ENCODE measurements around the gene MAPK1.
"Not testable (repeated sequence)": the region's sequence is repeated elsewhere in the genome, so short reads cannot be mapped to it uniquely, and the experiment has no call there.

MAPK1 gene

DNA sequence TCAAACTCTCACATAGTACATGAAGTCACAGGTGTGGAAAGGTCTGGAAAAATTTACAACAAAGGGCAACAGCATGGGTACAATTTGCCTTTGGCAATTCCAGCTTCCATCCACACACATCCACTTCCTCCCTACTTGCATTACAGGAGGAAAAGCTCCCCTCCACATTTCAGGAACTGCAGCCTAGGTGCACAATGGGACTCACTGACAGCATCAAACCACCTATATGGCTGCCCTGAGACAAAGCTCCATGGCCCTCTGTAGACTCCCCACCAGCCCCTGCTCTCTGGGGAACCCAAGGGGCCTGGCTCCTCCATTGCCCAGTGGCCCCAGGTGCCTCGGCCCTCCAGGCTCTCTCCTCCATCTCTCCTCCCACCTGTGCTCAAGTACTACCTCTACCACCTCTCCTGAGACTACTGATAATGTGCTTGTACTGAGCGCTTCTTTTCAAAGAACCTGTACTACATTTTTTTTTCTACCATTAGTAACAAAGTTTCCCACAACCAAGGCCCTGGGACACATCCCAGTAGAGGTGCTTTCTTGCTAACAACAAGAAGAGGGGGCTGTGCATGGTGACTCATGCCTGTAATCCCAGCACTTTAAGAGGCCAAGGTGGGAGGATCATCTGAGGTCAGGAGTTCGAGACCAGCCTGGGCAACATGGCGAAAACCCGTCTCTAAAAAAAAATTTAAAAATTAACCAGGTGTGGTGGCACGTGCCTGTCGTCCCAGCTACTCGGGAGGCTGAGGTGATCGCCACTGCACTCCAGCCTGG is 136.7 kb downstream of the MAPK1 start:
- Histone ChIP-seq H3K9ac (ENCODE audit: insufficient read length) (no peak overlapping the region), H3K36me3 (ENCODE audit: insufficient read depth, low read length) (no peaks in the 10 kb centered on the region), H3K4me3 (no peak overlapping the region), H3K9me3 (ENCODE audit: low read depth, low read length) (no peaks in the 10 kb centered on the region), H3K27ac (no peak overlapping the region)
- DNase-seq (ENCODE audit: low read depth, low spot score): no peak
- TF ChIP-seq FOXP2 (optimal IDR thresholded peaks at IDR 0.05; ENCODE audit: control extremely low read depth, extremely low read length, insufficient read depth) (no peak), EZH2 (IDR thresholded peaks at IDR 0.05) (no peak), POLR2AphosphoS5 (IDR thresholded peaks at IDR 0.05; ENCODE audit: borderline replicate concordance, low read depth, low read length) (no peak)

DNA sequence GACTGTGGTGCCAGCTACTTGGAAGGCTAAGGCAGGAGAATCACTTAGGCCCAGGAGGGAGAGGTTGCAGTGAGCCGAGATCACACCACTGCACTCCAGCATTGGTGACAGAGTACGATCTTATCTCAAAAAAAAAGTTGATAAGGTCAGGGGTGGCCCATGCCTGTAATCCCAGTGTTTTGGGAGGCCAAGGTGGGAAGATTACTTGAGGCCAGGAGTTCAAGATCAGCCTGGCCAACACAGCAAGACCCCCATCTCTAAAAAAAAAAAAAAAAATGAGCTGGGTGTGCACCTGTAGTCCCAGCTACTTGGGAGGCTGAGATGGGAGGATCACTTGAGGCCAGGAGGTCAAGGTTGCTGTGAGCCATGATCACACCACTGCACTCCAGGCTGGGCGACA is 138.3 kb downstream of the MAPK1 start:
- not testable (repeated sequence) for H3K27ac ChIP-seq; H3K9me3 ChIP-seq (ENCODE audit: low read depth, low read length); H3K9ac ChIP-seq (ENCODE audit: insufficient read length); H3K36me3 ChIP-seq (ENCODE audit: insufficient read depth, low read length); DNase-seq (ENCODE audit: low read depth, low spot score); H3K4me3 ChIP-seq

DNA sequence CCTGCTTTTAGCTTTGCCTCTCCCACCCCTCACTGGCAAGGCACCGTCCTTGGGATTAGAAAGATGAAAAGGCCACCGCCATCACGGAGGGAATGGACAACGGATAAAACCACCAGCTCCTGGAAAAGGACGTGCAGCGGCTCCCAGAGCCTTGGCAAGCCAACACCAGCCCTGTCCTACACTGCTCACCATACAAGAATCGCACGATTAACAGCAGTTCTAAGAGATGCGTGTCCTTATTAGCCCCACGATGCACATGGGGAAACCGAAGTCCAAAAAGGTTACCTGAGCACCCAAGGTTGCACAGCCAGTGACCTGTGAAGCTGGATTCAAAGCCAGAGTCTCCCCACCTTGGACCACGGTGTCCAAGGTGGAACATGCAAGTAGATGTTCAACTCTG is 139.2 kb downstream of the MAPK1 start:
- no peaks in the 10 kb centered on the region for H3K9me3 ChIP-seq (ENCODE audit: low read depth, low read length)
- no peak for DNase-seq (ENCODE audit: low read depth, low spot score)
- H3K27ac ChIP-seq: no peak overlapping the region
- TF ChIP-seq EZH2 (IDR thresholded peaks at IDR 0.05): no peak
- no peak for TF ChIP-seq POLR2AphosphoS5 (IDR thresholded peaks at IDR 0.05; ENCODE audit: borderline replicate concordance, low read depth, low read length)
- TF ChIP-seq FOXP2 (optimal IDR thresholded peaks at IDR 0.05; ENCODE audit: control extremely low read depth, extremely low read length, insufficient read depth): no peak
- H3K9ac ChIP-seq (ENCODE audit: insufficient read length): no peak overlapping the region
- H3K36me3 ChIP-seq (ENCODE audit: insufficient read depth, low read length): no peaks in the 10 kb centered on the region
- no peak overlapping the region for H3K4me3 ChIP-seq

DNA sequence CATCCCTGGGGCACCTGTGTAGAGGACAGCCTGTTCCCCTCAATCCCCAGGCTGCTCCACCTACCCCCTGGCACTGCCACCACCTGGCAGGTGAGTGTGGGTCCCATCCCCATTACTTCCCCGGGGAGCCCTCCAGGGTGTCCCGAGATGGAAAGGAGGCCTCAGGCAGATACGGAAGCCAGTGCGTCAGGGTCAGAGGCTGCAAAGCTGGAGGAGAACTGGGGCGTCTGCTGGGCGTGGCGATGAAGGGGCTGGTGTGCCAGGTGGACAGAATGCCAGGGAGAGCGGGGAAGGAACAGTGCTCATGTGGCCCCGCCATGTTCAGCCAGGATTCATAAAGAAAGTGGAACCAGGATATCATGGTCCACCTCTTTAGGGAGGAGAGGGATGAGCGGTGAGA is 139.7 kb downstream of the MAPK1 start:
- Histone ChIP-seq H3K9ac (ENCODE audit: insufficient read length) (no peak overlapping the region), H3K36me3 (ENCODE audit: insufficient read depth, low read length) (no peaks in the 10 kb centered on the region), H3K27ac (no peak overlapping the region), H3K4me3 (no peak overlapping the region), H3K9me3 (ENCODE audit: low read depth, low read length) (no peaks in the 10 kb centered on the region)
- TF ChIP-seq POLR2AphosphoS5 (IDR thresholded peaks at IDR 0.05; ENCODE audit: borderline replicate concordance, low read depth, low read length) (no peak), EZH2 (IDR thresholded peaks at IDR 0.05) (no peak), FOXP2 (optimal IDR thresholded peaks at IDR 0.05; ENCODE audit: control extremely low read depth, extremely low read length, insufficient read depth) (no peak)
- no peak for DNase-seq (ENCODE audit: low read depth, low spot score)

DNA sequence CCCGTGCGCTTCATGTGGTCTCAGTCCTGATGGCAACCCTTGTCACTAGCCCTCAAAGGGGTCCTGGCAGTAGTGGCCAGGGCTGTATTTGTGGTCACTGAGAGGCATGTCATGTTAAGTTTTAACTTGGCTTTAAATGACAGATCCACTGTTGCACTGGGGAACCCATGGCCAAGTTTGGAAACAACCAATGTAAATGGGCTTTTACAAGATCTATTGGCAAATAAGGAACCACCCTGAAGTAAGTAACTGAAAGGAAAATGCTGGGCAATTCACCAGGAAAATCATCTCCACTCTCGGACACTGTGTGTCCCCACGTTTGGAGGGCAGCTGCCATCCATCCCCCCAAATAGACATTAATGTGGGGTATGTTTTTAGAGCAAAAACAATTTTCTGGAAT is 140.3 kb downstream of the MAPK1 start:
- DNase-seq (ENCODE audit: low read depth, low spot score): no peak
- Histone ChIP-seq H3K36me3 (ENCODE audit: insufficient read depth, low read length) (no peaks in the 10 kb centered on the region), H3K9ac (ENCODE audit: insufficient read length) (no peak overlapping the region), H3K9me3 (ENCODE audit: low read depth, low read length) (no peaks in the 10 kb centered on the region), H3K4me3 (no peak overlapping the region), H3K27ac (no peak overlapping the region)
- no peak for TF ChIP-seq FOXP2 (optimal IDR thresholded peaks at IDR 0.05; ENCODE audit: control extremely low read depth, extremely low read length, insufficient read depth)
- TF ChIP-seq POLR2AphosphoS5 (IDR thresholded peaks at IDR 0.05; ENCODE audit: borderline replicate concordance, low read depth, low read length): no peak
- TF ChIP-seq EZH2 (IDR thresholded peaks at IDR 0.05): no peak

DNA sequence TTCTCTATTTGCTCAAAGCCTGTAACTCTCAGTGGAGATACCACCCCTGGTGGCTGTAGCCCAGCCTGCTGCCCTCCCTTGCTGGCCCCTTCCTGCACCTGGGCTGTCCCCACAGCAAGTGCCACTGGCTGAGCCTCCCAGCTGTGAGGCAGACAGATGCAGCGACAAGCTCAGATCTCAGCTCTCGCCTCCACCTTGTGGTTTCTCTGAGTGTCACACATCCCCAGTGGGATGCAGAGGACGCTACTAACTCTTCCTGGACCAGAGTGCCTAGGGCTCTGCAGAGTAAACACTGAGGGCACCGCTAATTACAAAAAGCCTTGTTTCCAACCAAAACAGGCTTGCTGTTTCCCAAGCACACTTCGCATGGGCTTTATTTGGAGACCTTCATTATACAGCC is 140.8 kb downstream of the MAPK1 start:
- no peak for DNase-seq (ENCODE audit: low read depth, low spot score)
- no peaks in the 10 kb centered on the region for H3K36me3 ChIP-seq (ENCODE audit: insufficient read depth, low read length)
- no peaks in the 10 kb centered on the region for H3K9me3 ChIP-seq (ENCODE audit: low read depth, low read length)
- no peak overlapping the region for H3K4me3 ChIP-seq
- H3K27ac ChIP-seq: no peak overlapping the region
- TF ChIP-seq POLR2AphosphoS5 (IDR thresholded peaks at IDR 0.05; ENCODE audit: borderline replicate concordance, low read depth, low read length): no peak
- TF ChIP-seq FOXP2 (optimal IDR thresholded peaks at IDR 0.05; ENCODE audit: control extremely low read depth, extremely low read length, insufficient read depth): no peak
- TF ChIP-seq EZH2 (IDR thresholded peaks at IDR 0.05): no peak
- no peak overlapping the region for H3K9ac ChIP-seq (ENCODE audit: insufficient read length)

DNA sequence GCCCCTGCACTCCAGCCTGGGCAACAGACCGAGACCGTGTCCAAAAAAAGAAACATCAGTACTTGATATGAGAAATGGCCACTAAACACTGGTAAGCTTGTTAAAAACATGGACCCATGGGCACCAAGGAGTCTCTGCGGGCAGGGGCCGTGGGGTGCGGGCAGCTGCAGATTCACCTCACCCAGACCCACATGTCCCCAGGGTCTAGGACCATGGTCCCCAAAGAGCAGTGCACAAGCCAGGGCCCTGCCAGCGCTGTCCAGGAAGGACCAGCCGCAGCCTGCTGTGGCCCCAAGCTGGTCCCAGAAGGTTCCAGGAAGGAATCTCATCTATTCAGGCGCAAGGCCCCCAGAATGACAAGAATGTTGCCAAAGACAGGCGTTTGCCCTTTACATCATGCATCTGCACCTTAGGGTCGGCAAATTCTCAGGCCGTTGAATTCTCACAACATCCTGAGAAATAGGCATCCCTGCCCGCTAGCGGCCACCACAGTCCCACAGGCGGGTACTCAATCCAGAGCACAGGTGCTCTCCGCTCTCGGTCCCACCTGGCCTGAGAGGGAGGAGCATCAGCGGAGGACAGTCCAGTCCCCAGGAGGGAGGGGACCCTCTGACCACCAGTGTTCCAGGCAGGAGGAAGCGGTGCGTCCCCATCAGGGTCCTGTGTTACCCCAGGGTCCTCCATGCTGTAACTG is 141.3 kb downstream of the MAPK1 start:
- no peaks in the 10 kb centered on the region for H3K9me3 ChIP-seq (ENCODE audit: low read depth, low read length)
- no peak for DNase-seq (ENCODE audit: low read depth, low spot score)
- H3K4me3 ChIP-seq: no peak overlapping the region
- no peak overlapping the region for H3K9ac ChIP-seq (ENCODE audit: insufficient read length)
- H3K27ac ChIP-seq: no peak overlapping the region
- H3K36me3 ChIP-seq (ENCODE audit: insufficient read depth, low read length): no peaks in the 10 kb centered on the region
- no peak for TF ChIP-seq EZH2 (IDR thresholded peaks at IDR 0.05)
- TF ChIP-seq POLR2AphosphoS5 (IDR thresholded peaks at IDR 0.05; ENCODE audit: borderline replicate concordance, low read depth, low read length): no peak
- no peak for TF ChIP-seq FOXP2 (optimal IDR thresholded peaks at IDR 0.05; ENCODE audit: control extremely low read depth, extremely low read length, insufficient read depth)

DNA sequence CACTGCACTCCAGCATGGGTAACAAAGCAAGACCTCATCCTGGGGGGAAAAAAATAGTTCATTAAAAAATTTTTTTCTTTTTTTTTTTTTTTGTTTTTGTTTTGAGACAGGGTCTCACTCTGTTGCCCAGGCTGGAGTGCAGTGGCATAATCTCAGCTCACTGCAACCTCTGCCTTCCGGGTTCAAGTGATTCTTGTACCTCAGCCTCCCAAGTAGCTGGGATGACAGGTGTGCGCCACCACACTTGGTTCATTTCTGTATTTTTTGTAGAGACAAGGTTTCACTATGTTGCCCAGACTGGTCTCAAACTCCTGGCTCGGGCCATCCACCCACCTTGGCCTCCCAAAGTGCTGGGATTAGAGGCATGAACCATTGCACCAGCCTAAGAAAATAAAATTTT is 142.9 kb downstream of the MAPK1 start:
- not testable (repeated sequence) for H3K4me3 ChIP-seq; H3K36me3 ChIP-seq (ENCODE audit: insufficient read depth, low read length)

DNA sequence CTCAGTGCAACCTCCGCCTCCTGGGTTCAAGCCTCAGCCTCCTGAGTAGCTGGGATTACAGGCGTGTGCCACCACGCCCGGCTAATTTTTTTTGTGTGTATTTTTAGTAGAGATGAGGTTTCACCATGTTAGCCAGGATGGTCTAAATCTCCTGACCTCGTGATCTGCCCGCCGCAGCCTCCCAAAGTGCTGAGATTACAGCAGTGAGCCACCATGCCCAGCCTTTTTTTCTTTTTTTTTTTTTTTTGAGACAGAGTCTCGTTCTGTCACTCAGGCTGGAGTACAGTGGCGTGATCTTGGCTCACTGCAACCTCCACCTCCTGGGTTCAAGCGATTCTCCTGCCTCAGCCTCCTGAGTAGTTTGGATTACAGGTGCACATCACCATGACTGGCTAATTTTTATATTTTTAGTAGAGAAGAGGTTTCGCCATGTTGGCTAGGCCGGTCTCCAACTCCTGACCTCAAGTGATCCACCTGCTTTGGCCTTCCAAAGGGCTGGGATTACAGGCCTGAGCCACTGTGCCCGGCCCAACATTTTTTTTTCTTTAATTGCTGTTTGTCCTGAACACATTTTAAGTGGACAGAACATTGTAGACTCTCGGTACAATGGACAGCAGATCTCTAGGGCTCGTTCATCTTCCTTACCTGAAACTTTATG is 146.1 kb downstream of the MAPK1 start:
- H3K9ac ChIP-seq (ENCODE audit: insufficient read length); H3K36me3 ChIP-seq (ENCODE audit: insufficient read depth, low read length); H3K27ac ChIP-seq; DNase-seq (ENCODE audit: low read depth, low spot score); H3K4me3 ChIP-seq; H3K9me3 ChIP-seq (ENCODE audit: low read depth, low read length): not testable (repeated sequence)

More for the DNA sequence above, 142.9 kb downstream of the MAPK1 start:
- DNase-seq (ENCODE audit: low read depth, low spot score); H3K9me3 ChIP-seq (ENCODE audit: low read depth, low read length); H3K9ac ChIP-seq (ENCODE audit: insufficient read length); H3K27ac ChIP-seq: not testable (repeated sequence)

DNA sequence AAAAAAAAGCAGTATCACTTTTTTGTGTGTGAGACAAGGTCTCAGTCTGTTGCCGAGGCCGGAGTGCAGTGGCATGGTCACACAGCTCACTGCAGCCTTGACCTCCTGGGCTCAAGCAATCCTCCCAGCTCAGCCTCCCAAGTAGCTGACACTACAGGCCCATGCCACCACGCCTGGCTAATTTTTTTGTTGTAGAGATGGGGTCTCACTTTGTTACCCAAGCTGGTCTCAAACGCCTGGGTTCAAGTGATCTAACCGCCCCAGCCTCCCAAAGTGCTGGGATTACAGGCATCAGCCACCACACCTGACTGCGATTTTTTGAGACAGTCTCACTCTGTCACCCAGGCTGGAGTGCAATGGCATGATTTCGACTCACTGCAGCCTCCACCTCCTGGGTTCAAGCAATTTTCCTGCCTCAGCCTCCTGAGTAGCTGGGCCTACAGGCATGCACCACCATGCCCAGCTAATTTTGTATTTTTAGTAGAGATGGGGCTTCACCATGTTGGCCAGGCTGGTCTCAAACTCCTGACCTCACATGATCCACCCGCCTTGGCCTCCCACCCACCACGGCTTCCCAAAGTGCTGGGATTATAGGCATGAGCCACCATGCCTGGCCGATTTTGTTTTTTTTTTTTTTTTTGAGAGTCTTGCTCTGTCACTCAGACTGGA is 147.1 kb downstream of the MAPK1 start:
- not testable (repeated sequence) for H3K27ac ChIP-seq; H3K9ac ChIP-seq (ENCODE audit: insufficient read length); DNase-seq (ENCODE audit: low read depth, low spot score); H3K9me3 ChIP-seq (ENCODE audit: low read depth, low read length); H3K4me3 ChIP-seq; H3K36me3 ChIP-seq (ENCODE audit: insufficient read depth, low read length)

All from SK-N-MC (cell line).